GM13977 (cell line): ENCODE results near the gene SUMO1.
"Not testable (repeated sequence)": the region's sequence is repeated elsewhere in the genome, so short reads cannot be mapped to it uniquely, and the experiment has no call there.

ENCODE experiments used
- DNase-seq: peaks from one replicate; pipeline ENCODE4 v3.0.0; 2012; ENCODE audit warnings: low spot score
- CTCF ChIP-seq: IDR thresholded peaks from 2 replicates; pipeline ENCODE4 v1.5.1; 2012; ENCODE audit warnings: mild to moderate bottlenecking, control low read depth; ENCODE audit not compliant: insufficient read depth; ENCODE audit errors: extremely low read depth, missing control alignments
- in situ Hi-C: fragments of 300-500 bp; cut with MboI; formaldehyde crosslinking; loops from one replicate; pipeline ENCODE4 v1.12.0; 2022; ENCODE audit warnings: low sequenced_read_pairs, low pct_unique_long_range_greater_than_20kb, mixed read lengths, inconsistent platforms; ENCODE audit not compliant: unreplicated experiment

The SUMO1 gene

GRCh38 chr2:202238234-202239197 lies at the start of gene SUMO1:
TSS of gene SUMO1 (minus strand) at chr2:202238597. CDS start at chr2:202238451, 146 bp downstream.
- in situ Hi-C loops, result no loop called here
- peak; percentile 91 for DNase-seq

DNA sequence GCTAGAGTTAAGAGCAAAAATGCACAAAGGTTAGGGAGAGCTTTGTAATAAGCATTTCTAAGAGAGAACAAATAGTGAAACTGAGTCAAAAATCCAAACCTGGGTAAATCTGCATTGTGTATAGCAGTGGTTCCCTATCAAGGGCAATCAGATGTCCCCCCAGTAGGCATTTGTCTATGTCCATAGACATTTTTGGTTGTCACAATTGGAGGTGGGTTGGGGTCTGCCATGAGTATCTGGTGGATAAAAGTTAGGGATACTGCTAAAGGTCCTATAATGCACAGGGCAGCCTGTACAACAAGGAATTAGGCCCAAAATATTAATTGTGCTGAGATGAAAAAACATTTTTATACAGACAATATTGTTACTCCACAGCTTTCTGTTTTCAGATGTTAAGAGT lies 48.2 kb upstream of the SUMO1 start:
- DNase-seq, result no peak

More at GRCh38 chr2:202238234-202239197, at the start of gene SUMO1:
- no peak for TF ChIP-seq CTCF

GRCh38 chr2:202278944-202279343 lies 40.5 kb upstream of the SUMO1 start:
- in situ Hi-C loops, result no loop called here

More for the DNA sequence above, 48.2 kb upstream of the SUMO1 start:
- TF ChIP-seq CTCF, result no peak
- in situ Hi-C loops, result no loop called here

GRCh38 chr2:202278036-202278760 lies 39.8 kb upstream of the SUMO1 start:
- no peak for TF ChIP-seq CTCF
- in situ Hi-C loops, result no loop called here
- DNase-seq, result peak; percentile 28

More at GRCh38 chr2:202278944-202279343, 40.5 kb upstream of the SUMO1 start:
- peak; percentile 42 for TF ChIP-seq CTCF
- DNase-seq, result no peak

DNA sequence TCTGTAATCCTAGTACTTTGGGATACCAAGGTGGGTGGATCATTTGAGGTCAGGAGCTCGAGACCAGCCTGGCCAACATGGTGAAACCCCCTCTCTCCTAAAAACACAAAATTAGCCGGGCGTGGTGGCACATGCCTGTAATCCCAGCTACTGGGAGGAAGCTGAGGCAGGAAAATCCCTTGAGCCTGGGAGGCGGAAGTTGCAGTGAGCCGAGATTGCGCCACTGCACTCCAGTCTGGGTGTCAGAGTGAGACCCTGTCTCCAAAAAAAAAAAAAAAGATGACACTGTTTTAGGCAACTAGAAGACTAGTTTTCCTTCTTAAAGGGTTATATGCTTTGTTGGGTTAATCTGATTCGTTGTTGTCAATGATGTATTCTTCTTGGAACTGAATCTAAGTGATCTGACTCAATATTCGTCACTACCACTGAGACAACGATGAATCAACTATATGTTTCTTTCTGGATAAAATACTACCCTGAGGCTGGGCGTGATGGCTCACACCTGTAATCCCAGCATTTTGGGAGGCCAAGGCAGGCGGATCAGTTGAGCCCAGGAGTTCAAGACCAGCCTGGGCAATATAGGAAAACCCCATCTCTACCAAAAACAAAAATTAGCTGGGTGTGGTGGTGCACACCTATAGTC lies 37.8 kb upstream of the SUMO1 start:
- in situ Hi-C loops, DNase-seq: not testable (repeated sequence)

DNA sequence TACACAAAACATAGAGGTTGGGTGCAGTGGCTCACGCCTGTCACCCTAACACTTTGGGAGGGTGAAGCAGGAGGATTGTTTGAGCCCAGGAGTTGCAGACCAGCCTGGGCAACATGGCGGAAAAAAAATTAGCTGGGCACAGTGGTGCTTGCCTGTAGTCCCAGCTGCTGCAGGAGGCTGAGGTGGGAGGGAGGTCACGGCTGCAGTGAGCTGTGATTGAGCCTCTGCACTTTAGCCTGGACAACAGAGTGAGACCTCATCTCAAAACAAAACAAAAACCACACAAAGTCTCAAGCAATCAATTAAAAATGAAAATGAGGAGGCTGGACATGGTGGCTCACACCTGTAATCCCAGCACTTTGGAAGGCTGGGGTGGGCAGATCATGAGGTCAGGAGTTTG lies 32.1 kb upstream of the SUMO1 start:
- no peak for DNase-seq
- no peak for TF ChIP-seq CTCF
- in situ Hi-C loops, result no loop called here
